H1 (cell line): Measurements from ENCODE around the gene DHRS12. TPM values are rescaled to one million over a fixed set of nuclear protein-coding genes. Genes with fewer than 3 reads are reported as not detected.

ENCODE experiments used
- CBX8 ChIP-seq: fragments of 300-800, 300-1000 bp; sonication (generic); IDR thresholded peaks from 2 replicates; pipeline ENCODE4 v1.7.1; 2016; ENCODE audit warnings: low read depth, low read length, borderline replicate concordance
- CHD7 ChIP-seq: fragments of 300-600 bp; sonication (generic); IDR thresholded peaks from 2 replicates; pipeline ENCODE4 v1.7.1; 2012; ENCODE audit warnings: low read length, moderate library complexity, mild to moderate bottlenecking, inconsistent platforms; ENCODE audit not compliant: insufficient replicate concordance
- HDAC2 ChIP-seq, 2 experiments: fragments of 300-600 bp in 1 of 2; sonication (generic) in 1 of 2; IDR thresholded peaks; 2 replicates each; pipeline ENCODE4 v1.6.1; 2011 to 2012; ENCODE audit warnings: low read depth in 2 of 2, low read length in 2 of 2, mild to moderate bottlenecking in 2 of 2, moderate library complexity in 2 of 2, borderline replicate concordance in 1 of 2, inconsistent platforms in 1 of 2
- SAP30 ChIP-seq: fragments of 300-600 bp; sonication (generic); IDR thresholded peaks from 2 replicates; pipeline ENCODE4 v1.7.1; 2012; ENCODE audit warnings: low read length, moderate library complexity, mild to moderate bottlenecking, inconsistent platforms; ENCODE audit not compliant: insufficient read depth, insufficient replicate concordance
- TCF12 ChIP-seq: IDR thresholded peaks from 2 replicates; pipeline ENCODE4 v1.6.1; 2011; ENCODE audit warnings: low read depth, mild to moderate bottlenecking, low read length
- polyA plus RNA-seq, 7 experiments: library from polyadenylated mRNA; depleted of rRNA in 3 of 7; stranded (reverse) in 5 of 7; unstranded in 2 of 7; fragments of >200 nt in 5 of 7; fragments of 200-250 nt in 2 of 7; gene quantifications; 1 replicate in 5 of 7; 2 replicates in 1 of 7; 4 replicates in 1 of 7; pipeline versions ENCODE4 v1.2.1 to v1.2.3, GENCODE V29; 2011 to 2013; ENCODE audit warnings: missing spikeins in 2 of 7, mixed read lengths in 2 of 7
- total RNA-seq: library from RNA; stranded (reverse); fragmentation: NEBNext Ultra II Directional; extraction: Animal tissue kit (Norgen Biotek cat#: 25700); gene quantifications from 2 replicates; pipeline ENCODE4 v1.2.1, GENCODE V29; 2021

The DHRS12 gene
- total and polyA plus RNA-seq, 2 of the 8 experiments (the other 6 are each of a cell fraction or from before 2014, with no cell fraction given), result 8.7 TPM

DNA sequence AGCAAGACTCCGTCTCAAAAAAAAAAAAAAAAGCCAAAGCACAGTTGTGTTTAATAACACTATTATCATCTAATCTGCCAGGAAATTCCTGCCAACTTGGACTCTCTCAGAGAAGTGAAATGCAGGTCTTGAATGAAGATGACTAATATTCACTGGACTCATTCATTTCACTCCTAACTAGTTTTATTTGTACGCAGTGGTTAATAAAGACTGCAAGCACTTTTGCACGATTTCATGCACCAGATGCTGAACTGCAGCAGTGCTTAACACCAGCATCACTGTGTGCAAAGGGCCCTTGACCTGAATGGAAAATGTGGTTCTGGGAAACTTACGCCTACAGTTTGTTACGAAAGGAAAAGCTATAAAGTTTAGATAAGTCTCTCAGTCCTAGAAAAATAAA lies 63.3 kb downstream of the DHRS12 start (continued):
- TF ChIP-seq CHD7, result no peak
- TF ChIP-seq CBX8, result no peak
- no peak for TF ChIP-seq SAP30
- no peak for TF ChIP-seq TCF12
- no peak for TF ChIP-seq HDAC2 (IDR thresholded peaks at IDR 0.05; ENCODE audit: borderline replicate concordance in 1 of 2, low read depth in 2 of 2, low read length in 2 of 2)
- TF ChIP-seq, all 59 proteins: peak for 0
